Muscle of leg (tissue), 11 donors: ENCODE results near the gene MAPKAPK3. TPM values are rescaled to one million over a fixed set of nuclear protein-coding genes. Genes with fewer than 3 reads are reported as not detected.
"Not testable (repeated sequence)": the region's sequence is repeated elsewhere in the genome, so short reads cannot be mapped to it uniquely, and the experiment has no call there.

Experiments
- DNase-seq: peaks from one replicate; pipeline ENCODE4 v3.0.0; 2013
- H3K27ac ChIP-seq: one replicate; pipeline ENCODE4 v1.5.1; 2013; ENCODE audit warnings: mild to moderate bottlenecking, low read length, control low read depth
- H3K27me3 ChIP-seq: one replicate; pipeline ENCODE4 v1.6.1; 2013; ENCODE audit warnings: low read length; ENCODE audit not compliant: control insufficient read depth, insufficient read depth
- H3K36me3 ChIP-seq: one replicate; pipeline ENCODE4 v1.6.1; 2013; ENCODE audit warnings: low read length; ENCODE audit not compliant: control insufficient read depth, insufficient read depth
- H3K4me1 ChIP-seq: one replicate; pipeline ENCODE4 v1.6.1; 2013; ENCODE audit warnings: low read length; ENCODE audit not compliant: control insufficient read depth, insufficient read depth
- H3K4me3 ChIP-seq: one replicate; pipeline ENCODE4 v1.5.1; 2013; ENCODE audit warnings: low read length, control low read depth
- H3K9me3 ChIP-seq: replicated peaks from 2 replicates; pipeline ENCODE4 v1.6.1; 2013; ENCODE audit warnings: low read depth, low read length; ENCODE audit not compliant: control insufficient read depth
- WGBS: methylation state at CpG from one replicate; pipeline ENCODE4 v1.1.5; 2013; ENCODE audit warnings: missing lambda C conversion rate; ENCODE audit not compliant: insufficient coverage; 5-methylcytosine and 5-hydroxymethylcytosine counted together
- polyA plus RNA-seq, 8 donors: library from polyadenylated mRNA; unstranded; fragments of 120-200 nt; gene quantifications; one replicate each; pipeline versions ENCODE4 v1.2.1 to v1.2.3, GENCODE V29; 2013; ENCODE audit warnings: inconsistent platforms in 1 of 8, low replicate concordance in 1 of 8; ENCODE audit not compliant: insufficient read length in 8 of 8, insufficient read depth in 1 of 8
- total RNA-seq: library from RNA; stranded (reverse); fragments of 120-200 nt; gene quantifications from one replicate; pipeline ENCODE4 v1.2.4, GENCODE V29; 2013

The MAPKAPK3 gene
- total and polyA plus RNA-seq, 9 donors, result 14.2 to 32.6 (median 27.8) TPM

DNA sequence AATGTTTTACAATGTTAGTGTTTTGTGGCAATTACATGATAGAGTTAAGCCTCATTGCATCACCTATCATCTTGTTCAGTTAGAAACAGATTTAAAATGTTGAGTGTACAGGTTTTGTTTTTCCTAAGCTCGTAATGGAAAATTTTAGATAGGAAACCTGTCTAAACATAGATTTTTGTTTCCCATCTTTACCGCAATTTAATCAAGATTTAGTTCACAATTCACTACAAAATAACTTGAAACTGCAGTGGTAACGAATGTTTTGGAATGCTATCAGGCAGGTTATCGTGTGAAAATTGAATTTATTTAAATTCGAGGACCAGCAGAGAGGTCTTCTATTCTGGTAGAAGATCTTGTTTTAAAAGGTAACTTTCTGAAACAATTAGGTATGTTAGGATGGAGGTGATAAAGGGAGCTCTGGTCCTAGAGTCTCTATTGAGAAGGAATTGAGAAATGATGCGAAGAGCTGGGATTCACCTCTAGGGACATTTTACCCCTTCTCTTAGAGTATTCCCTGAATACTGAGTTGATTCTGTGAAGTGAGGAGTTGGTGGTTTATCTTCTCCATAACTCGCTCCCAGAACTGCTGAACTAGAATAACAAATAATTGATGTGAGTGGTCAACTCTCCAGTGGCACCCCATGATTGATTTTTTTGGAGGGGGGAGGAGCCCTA is 59.2 kb downstream of the MAPKAPK3 start:
- 80% methylated on average over 1 of the region's 7 CpGs for WGBS
- H3K9me3 ChIP-seq, result no peaks in the 10 kb centered on the region
- no peak for DNase-seq
- H3K4me1 ChIP-seq, result peaks cover 5% of the 10 kb centered on the region
- H3K4me3 ChIP-seq, result no peak overlapping the region
- no peaks in the 10 kb centered on the region for H3K36me3 ChIP-seq
- no peak overlapping the region for H3K27ac ChIP-seq
- peaks cover 53% of the 10 kb centered on the region for H3K27me3 ChIP-seq

DNA sequence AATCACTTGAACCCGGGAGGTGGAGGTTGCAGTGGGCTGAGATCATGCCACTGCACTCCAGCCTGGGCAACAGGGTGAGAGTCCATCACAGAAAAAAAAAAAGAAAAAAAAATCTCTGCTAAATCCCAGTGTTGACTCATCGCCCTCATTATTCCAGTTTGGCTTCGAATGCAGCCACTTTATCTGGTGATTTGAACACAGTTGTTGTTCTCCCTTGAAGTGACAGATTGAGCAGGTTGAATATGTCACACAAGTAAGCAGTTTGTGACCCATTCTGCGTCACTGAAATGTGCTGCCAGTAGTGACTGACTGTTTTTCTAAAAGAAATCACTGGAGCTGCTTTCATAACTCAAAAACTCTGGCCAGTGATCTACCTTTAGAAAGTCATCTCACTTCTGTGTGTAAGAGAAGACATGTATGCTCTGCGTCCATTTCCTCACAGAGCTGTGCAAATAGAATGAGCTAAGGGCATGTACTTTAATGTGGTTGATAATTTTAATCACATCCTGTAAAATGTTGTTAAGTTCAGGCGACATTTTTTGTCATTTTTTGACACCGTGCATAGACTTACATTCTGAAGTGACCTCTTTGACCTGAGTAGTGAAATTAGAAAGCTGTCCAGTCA is 70.3 kb downstream of the MAPKAPK3 start:
- 93% methylated on average over 2 of the region's 7 CpGs for WGBS
- Histone ChIP-seq H3K4me3 (no peak overlapping the region), H3K4me1 (no peaks in the 10 kb centered on the region), H3K27ac (no peak overlapping the region), H3K27me3 (peaks cover 2% of the 10 kb centered on the region), H3K9me3 (no peaks in the 10 kb centered on the region), H3K36me3 (no peaks in the 10 kb centered on the region)
- DNase-seq, result no peak

DNA sequence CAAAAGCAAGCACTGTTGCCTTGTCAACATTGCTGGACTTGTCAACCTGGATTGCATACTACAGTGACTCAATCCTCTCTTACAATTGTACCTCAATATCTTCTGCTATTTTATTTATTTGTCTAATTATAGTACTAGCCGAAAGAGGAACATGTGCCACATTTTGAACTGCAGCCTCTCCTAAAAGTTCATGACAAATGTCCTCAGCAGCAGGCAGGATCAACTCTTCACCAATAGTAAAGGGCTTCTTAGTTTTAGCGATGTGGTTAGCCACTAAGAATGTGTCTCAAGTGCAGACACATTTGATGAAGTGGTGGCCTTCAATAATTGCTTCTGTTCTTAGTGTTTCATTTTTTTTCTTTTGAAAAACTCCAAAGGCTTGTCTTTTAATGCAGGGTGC is 71.0 kb downstream of the MAPKAPK3 start:
- no peaks in the 10 kb centered on the region for H3K9me3 ChIP-seq
- H3K27me3 ChIP-seq, result no peaks in the 10 kb centered on the region
- H3K4me1 ChIP-seq, result no peaks in the 10 kb centered on the region
- H3K36me3 ChIP-seq, result no peaks in the 10 kb centered on the region
- WGBS, result no CpG with 5 or more reads among the region's 2 CpGs
- DNase-seq, result no peak
- H3K4me3 ChIP-seq, result no peak overlapping the region
- H3K27ac ChIP-seq, result no peak overlapping the region

DNA sequence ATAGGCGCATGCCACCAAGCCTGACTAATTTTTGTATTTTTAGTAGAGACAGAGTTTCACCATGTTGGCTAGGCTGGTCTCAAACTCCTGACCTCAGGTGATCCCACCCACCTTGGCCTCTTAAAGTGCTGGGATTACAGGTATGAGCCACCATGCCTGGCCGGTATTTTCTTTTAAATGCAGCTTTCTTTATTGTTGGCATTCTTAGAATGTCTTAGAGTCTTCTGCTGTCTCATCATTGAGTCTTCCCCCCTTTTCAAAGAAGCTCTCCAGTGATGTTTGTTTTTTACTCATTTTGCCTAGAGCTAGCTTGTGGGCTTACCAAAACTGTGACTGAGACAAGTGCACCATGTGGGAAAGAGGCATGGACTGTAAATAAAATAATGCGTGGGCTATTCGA is 71.7 kb downstream of the MAPKAPK3 start:
- H3K4me1 ChIP-seq, H3K27me3 ChIP-seq, H3K9me3 ChIP-seq, H3K36me3 ChIP-seq, H3K27ac ChIP-seq, DNase-seq, H3K4me3 ChIP-seq: not testable (repeated sequence)
- WGBS, result 64% methylated on average over 2 of the region's 4 CpGs

DNA sequence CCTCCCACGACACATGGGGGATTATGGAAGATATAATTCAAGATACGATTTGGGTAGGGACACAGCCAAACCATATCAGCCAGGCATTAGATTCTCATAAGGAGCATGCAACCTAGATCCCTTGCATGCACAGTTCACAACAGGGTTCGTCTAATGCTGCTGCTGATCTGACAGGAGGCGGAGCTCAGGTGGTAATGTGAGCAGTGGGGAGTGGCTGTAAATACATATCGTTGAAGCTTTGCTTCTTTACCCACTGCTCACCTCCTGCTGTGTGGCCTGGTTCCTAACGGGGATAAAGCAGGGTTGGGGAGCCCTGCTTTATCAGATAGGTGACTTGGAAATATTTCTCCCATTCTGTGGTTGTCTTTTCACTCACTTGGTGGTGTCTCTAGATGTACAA is 72.6 kb downstream of the MAPKAPK3 start:
- Histone ChIP-seq H3K4me1 (no peaks in the 10 kb centered on the region), H3K36me3 (no peaks in the 10 kb centered on the region), H3K27me3 (no peaks in the 10 kb centered on the region), H3K9me3 (no peaks in the 10 kb centered on the region), H3K27ac (no peak overlapping the region), H3K4me3 (no peak overlapping the region)
- DNase-seq, result no peak
- WGBS, result no CpG with 5 or more reads among the region's 6 CpGs

DNA sequence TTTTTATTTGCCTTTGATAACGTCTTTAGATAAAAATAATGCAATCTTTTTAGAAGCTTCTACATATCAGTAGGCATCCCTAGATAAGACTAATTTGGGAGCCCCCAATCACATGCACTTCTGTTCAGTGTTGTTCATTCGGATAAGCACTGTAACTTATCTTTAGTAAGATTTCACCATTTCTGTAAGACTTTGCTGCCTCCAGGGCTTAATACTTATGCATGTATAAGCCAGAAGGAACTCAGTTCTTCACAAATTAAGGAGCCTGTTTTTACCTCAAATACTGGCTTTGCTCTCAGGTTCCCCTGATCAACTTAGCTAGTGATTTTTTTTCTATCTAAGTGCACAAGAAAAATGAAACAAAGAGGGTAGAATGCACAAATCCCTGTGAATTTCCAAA is 78.1 kb downstream of the MAPKAPK3 start:
- Histone ChIP-seq H3K4me1 (no peaks in the 10 kb centered on the region), H3K27ac (no peak overlapping the region), H3K36me3 (no peaks in the 10 kb centered on the region), H3K4me3 (no peak overlapping the region), H3K27me3 (peaks cover 3% of the 10 kb centered on the region), H3K9me3 (peaks cover 4% of the 10 kb centered on the region)
- no peak for DNase-seq
- WGBS, result 83% methylated on average over 1 of the region's 2 CpGs

DNA sequence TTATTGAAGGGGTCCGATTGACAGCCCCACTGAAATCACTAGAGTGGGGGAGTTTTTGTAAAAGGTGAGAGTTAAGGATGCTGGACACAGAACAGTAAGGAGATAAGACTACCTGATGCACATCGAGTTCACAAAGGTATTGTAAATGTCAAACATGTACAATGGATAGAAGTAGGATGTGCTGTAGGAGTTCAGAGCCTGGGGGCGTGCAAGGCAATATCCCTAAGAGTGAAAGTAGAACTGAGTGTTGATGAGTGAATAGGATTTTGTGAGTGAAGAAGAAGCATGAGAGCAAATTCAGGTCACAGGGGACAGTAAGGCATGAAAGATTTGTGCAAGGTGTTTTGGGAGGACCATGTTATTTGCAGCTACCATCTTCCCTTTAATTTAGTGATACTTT is 79.3 kb downstream of the MAPKAPK3 start:
- peaks cover 3% of the 10 kb centered on the region for H3K27me3 ChIP-seq
- no peak overlapping the region for H3K27ac ChIP-seq
- WGBS, result 77% methylated on average over 3 of the region's 3 CpGs
- no peaks in the 10 kb centered on the region for H3K36me3 ChIP-seq
- H3K9me3 ChIP-seq, result peaks cover 4% of the 10 kb centered on the region
- H3K4me3 ChIP-seq, result no peak overlapping the region
- no peaks in the 10 kb centered on the region for H3K4me1 ChIP-seq
- DNase-seq, result no peak

DNA sequence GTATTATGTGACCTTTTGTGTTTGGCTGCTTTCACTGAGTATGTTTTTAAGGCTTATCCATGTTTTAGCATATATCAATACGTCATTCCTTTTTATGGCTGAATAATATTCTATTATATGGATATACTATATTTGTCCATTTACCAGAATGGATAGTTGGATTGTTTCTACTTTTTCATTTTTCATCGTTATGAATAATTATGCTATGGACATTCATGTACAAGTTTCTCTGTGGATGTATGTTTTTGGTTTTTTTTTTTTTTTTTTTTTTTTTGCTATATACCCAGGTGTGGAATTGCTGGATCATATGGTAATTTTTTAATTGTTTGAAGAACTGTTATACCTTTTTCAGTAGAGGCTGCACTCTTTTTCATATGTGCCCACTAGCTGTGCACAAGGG is 81.3 kb downstream of the MAPKAPK3 start:
- no peak for DNase-seq
- no peaks in the 10 kb centered on the region for H3K4me1 ChIP-seq
- peaks cover 3% of the 10 kb centered on the region for H3K27me3 ChIP-seq
- H3K4me3 ChIP-seq, result no peak overlapping the region
- H3K27ac ChIP-seq, result no peak overlapping the region
- WGBS, result no CpG with 5 or more reads among the region's 2 CpGs
- peaks cover 4% of the 10 kb centered on the region for H3K9me3 ChIP-seq
- no peaks in the 10 kb centered on the region for H3K36me3 ChIP-seq

Other genes with a start within 250 kb of the MAPKAPK3 start
- gene CACNA2D2, start 113.5 kb upstream of the MAPKAPK3 start, total RNA-seq, result 3.0 TPM
- 10 to 100 TPM in 3 of 8 donors, 1 to 10 TPM in 5; 6.1 to 12.6 (median 9.4) TPM for gene CACNA2D2, start 113.5 kb upstream of the MAPKAPK3 start, polyA plus RNA-seq
- 23.1 TPM for gene C3orf18, start 49.4 kb upstream of the MAPKAPK3 start, total RNA-seq
- 10 to 100 TPM; 15.7 to 23.4 (median 19.1) TPM for gene C3orf18, start 49.4 kb upstream of the MAPKAPK3 start, polyA plus RNA-seq
- 16.6 TPM for gene HEMK1, start 47.6 kb upstream of the MAPKAPK3 start, total RNA-seq
- 10 to 100 TPM; 12.9 to 21.5 (median 16.9) TPM for gene HEMK1, start 47.6 kb upstream of the MAPKAPK3 start, polyA plus RNA-seq
- 3.9 TPM for gene CISH, start 5.4 kb upstream of the MAPKAPK3 start, total RNA-seq
- 10 to 100 TPM; 10.5 to 15.5 (median 13.0) TPM for gene CISH, start 5.4 kb upstream of the MAPKAPK3 start, polyA plus RNA-seq
- 0.18 TPM for gene DOCK3, start 57.8 kb downstream of the MAPKAPK3 start, total RNA-seq
- gene DOCK3, start 57.8 kb downstream of the MAPKAPK3 start, polyA plus RNA-seq, result under 1 TPM; 0.08 to 0.48 (median 0.16) TPM